HL-60 (cell line): ENCODE data around the gene FUT9.

Experiments used
- DNase-seq, 2 experiments: peaks; one replicate each; pipeline ENCODE4 v3.0.0-alpha.2; 2010 to 2020; ENCODE audit warnings: low read depth in 1 of 2, low spot score in 1 of 2
- H3K27ac ChIP-seq: fragments of 250-450 bp; sonication (Bioruptor Pico); replicated peaks from 2 replicates; pipeline ENCODE4 v1.5.1; 2020; ENCODE audit warnings: mild to moderate bottlenecking, moderate library complexity
- H3K27me3 ChIP-seq: fragments of 250-450 bp; sonication (Bioruptor Pico); 2 replicates; pipeline ENCODE4 v1.5.1; 2021; ENCODE audit warnings: mild to moderate bottlenecking, moderate library complexity; ENCODE audit not compliant: insufficient read depth, poor library complexity, severe bottlenecking
- H3K4me3 ChIP-seq: replicated peaks from 2 replicates; pipeline ENCODE4 v1.5.1; 2011; ENCODE audit warnings: mild to moderate bottlenecking, control low read depth, low read length; ENCODE audit not compliant: insufficient read depth
- GABPA ChIP-seq: IDR thresholded peaks from 2 replicates; pipeline ENCODE4 v1.6.1; 2012; ENCODE audit warnings: low read depth
- POLR2AphosphoS5 ChIP-seq: IDR thresholded peaks from 2 replicates; pipeline ENCODE4 v1.6.1; 2012; ENCODE audit warnings: low read depth
- SPI1 ChIP-seq: IDR thresholded peaks from 2 replicates; pipeline ENCODE4 v1.6.1; 2012; ENCODE audit warnings: low read depth, mild to moderate bottlenecking, borderline replicate concordance
- TF ChIP-seq, protein P1 (sequence below): IDR thresholded peaks from 2 replicates; pipeline ENCODE4 v1.6.1; 2012; ENCODE audit warnings: low read depth; ENCODE audit not compliant: insufficient replicate concordance
- TF ChIP-seq, protein P2 (sequence below): IDR thresholded peaks from one replicate; pipeline ENCODE4 v1.5.1; 2011; ENCODE audit warnings: low read length, control low read depth, inconsistent platforms; ENCODE audit not compliant: insufficient read depth

Gene FUT9

DNA sequence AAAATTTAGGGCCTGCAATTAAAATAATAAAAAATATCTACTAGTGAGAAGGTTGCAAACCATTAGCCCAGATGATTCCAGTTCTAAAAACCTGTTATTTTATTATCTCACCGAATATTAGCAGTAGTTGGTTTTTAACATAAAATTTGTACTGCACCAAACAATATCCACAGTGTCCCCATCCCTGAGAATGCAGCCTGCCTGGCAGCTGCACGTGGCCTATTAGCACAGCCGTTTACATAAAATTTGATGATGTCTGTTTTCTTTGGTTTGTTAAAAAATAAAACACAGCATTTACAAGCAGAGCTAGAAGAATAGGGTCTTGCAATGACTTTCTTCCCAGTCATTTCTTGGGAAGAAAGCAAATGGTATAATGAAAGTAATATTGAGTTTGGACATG, 58.2 kb downstream of the FUT9 start:
- Histone ChIP-seq H3K27me3 (no peaks in the 10 kb centered on the region), H3K4me3 (no peak overlapping the region), H3K27ac (no peak overlapping the region)
- TF ChIP-seq GABPA (no peak), POLR2AphosphoS5 (no peak), SPI1 (no peak)
- TF ChIP-seq, protein P1, sequence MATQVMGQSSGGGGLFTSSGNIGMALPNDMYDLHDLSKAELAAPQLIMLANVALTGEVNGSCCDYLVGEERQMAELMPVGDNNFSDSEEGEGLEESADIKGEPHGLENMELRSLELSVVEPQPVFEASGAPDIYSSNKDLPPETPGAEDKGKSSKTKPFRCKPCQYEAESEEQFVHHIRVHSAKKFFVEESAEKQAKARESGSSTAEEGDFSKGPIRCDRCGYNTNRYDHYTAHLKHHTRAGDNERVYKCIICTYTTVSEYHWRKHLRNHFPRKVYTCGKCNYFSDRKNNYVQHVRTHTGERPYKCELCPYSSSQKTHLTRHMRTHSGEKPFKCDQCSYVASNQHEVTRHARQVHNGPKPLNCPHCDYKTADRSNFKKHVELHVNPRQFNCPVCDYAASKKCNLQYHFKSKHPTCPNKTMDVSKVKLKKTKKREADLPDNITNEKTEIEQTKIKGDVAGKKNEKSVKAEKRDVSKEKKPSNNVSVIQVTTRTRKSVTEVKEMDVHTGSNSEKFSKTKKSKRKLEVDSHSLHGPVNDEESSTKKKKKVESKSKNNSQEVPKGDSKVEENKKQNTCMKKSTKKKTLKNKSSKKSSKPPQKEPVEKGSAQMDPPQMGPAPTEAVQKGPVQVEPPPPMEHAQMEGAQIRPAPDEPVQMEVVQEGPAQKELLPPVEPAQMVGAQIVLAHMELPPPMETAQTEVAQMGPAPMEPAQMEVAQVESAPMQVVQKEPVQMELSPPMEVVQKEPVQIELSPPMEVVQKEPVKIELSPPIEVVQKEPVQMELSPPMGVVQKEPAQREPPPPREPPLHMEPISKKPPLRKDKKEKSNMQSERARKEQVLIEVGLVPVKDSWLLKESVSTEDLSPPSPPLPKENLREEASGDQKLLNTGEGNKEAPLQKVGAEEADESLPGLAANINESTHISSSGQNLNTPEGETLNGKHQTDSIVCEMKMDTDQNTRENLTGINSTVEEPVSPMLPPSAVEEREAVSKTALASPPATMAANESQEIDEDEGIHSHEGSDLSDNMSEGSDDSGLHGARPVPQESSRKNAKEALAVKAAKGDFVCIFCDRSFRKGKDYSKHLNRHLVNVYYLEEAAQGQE: no peak
- TF ChIP-seq, protein P2, sequence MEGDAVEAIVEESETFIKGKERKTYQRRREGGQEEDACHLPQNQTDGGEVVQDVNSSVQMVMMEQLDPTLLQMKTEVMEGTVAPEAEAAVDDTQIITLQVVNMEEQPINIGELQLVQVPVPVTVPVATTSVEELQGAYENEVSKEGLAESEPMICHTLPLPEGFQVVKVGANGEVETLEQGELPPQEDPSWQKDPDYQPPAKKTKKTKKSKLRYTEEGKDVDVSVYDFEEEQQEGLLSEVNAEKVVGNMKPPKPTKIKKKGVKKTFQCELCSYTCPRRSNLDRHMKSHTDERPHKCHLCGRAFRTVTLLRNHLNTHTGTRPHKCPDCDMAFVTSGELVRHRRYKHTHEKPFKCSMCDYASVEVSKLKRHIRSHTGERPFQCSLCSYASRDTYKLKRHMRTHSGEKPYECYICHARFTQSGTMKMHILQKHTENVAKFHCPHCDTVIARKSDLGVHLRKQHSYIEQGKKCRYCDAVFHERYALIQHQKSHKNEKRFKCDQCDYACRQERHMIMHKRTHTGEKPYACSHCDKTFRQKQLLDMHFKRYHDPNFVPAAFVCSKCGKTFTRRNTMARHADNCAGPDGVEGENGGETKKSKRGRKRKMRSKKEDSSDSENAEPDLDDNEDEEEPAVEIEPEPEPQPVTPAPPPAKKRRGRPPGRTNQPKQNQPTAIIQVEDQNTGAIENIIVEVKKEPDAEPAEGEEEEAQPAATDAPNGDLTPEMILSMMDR: no peak
- DNase-seq: no peak

DNA sequence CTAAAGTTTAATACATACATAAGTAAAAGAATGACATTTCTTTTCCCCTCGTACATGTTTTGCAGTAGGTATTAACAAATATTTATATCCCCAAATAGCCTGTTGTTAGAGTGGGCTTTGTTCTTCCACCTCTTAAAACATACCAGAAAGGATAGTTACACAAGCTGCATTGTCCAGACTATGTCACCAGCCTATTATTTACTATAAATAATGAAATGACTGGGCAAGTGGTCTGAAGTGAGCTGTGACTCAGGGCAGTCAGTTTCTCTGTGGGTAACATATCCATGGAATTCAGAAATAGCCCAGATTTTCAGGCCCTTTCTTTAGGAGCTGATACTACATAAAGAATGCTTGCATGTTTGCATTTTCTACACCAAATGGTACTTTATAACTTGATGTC, 60.1 kb downstream of the FUT9 start:
- Histone ChIP-seq H3K4me3 (no peak overlapping the region), H3K27ac (no peak overlapping the region), H3K27me3 (no peaks in the 10 kb centered on the region)
- TF ChIP-seq, protein P2: no peak
- DNase-seq: no peak

DNA sequence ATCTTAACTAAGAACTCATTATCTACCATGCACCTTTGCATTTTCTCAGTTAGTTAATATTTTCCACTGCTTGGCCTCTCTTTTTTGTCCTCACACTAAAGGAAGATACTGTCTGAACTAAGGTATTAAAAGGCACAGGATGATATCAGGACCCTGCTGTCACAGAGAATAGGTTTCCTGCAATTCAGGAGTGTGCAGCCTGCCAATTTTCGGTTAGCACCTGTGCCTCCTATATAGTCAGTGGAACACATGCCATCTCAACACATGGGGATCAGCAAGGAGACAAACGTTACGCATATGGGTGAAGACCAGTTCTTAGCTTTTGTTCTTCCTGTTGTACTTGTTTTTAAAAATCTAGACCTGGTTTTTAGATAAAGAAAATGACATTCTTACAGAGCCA, 71.0 kb downstream of the FUT9 start:
- Histone ChIP-seq H3K4me3 (no peak overlapping the region), H3K27ac (no peak overlapping the region), H3K27me3 (no peaks in the 10 kb centered on the region)
- DNase-seq: no peak
- TF ChIP-seq, protein P2: no peak
- TF ChIP-seq GABPA (no peak), SPI1 (no peak), POLR2AphosphoS5 (no peak)
- TF ChIP-seq, protein P1: no peak

DNA sequence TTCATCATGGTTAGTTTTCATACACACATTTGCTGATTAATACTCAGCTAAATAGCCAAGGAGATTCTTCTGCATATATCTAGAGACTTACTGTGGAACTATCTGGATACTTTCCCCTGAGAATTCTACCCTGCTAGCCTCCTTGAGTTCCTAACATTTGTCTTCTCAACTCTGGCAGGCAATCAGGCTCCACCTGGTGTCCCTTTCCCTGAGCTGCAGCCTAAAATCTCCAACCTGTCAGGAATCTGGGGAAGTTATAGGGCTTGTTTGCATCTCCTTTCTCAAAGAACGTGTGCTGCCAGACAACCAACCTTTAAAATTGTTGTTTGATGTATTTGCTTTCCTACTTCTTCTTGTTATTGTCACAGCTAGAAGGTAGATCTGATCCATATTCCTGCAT, 73.4 kb downstream of the FUT9 start:
- Histone ChIP-seq H3K4me3 (no peak overlapping the region), H3K27ac (no peak overlapping the region), H3K27me3 (no peaks in the 10 kb centered on the region)
- TF ChIP-seq POLR2AphosphoS5 (no peak), SPI1 (no peak), GABPA (no peak)
- TF ChIP-seq, protein P1: no peak
- TF ChIP-seq, protein P2: no peak
- no peak for DNase-seq
